DMS53 treated with DMSO at 0.1 percent for 48 hours (cell line): ENCODE measurements around the gene CATSPER1.

ENCODE experiments used
- DNase-seq: peaks from one replicate; lab custom pipeline; 2025; ENCODE audit not compliant: unreplicated experiment; lab: John Stamatoyannopoulos, UW

Gene CATSPER1

DNA sequence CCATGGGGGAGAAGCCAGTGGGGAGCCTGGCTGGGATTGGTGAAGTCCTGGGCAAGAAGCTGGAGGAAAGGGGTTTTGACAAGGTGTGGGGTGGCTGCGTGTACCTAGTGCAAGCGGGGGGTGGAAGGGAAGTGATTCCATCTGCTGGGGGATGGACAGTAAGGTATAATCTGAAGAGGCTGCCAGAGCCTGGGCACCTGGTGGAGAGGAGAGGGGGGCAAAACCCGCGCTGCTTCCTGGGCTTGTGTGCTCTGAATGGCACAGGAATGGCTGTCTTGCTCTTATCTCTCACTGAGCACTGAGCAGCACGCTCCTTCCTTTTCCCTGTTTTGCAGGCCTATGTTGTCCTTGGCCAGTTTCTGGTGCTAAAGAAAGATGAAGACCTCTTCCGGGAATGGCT is 23.0 kb downstream of the CATSPER1 start:
- no peak for DNase-seq

DNA sequence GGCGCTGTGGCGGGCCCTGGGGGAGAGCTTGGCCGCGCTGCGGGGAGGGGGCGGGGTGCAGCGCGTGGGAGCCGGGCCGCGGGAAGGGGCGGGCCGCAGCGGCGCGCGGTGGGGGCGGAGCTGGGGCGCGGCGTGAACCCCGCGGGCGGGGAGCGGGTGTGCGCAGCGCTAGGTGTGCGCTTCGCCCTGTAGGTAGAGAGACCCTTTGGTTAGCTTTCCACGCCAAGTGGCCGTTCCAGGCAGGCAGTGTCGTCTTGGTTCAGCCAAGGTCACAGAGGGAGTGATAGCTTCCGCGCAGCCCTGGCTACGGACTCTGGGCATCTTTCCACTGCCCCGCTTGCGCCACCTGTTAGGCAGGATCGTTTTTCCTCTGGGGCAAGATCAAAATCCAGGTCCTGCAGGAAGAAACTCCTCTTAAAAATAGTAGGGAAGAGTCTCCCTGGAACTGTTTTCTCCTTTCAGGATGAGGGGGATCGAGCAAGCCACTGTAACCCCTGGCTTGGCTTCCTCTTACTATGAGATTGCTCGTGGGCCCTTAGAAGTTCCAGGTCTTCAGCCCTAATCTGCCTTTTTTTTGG is 23.5 kb downstream of the CATSPER1 start:
- peak; percentile 34 for DNase-seq

DNA sequence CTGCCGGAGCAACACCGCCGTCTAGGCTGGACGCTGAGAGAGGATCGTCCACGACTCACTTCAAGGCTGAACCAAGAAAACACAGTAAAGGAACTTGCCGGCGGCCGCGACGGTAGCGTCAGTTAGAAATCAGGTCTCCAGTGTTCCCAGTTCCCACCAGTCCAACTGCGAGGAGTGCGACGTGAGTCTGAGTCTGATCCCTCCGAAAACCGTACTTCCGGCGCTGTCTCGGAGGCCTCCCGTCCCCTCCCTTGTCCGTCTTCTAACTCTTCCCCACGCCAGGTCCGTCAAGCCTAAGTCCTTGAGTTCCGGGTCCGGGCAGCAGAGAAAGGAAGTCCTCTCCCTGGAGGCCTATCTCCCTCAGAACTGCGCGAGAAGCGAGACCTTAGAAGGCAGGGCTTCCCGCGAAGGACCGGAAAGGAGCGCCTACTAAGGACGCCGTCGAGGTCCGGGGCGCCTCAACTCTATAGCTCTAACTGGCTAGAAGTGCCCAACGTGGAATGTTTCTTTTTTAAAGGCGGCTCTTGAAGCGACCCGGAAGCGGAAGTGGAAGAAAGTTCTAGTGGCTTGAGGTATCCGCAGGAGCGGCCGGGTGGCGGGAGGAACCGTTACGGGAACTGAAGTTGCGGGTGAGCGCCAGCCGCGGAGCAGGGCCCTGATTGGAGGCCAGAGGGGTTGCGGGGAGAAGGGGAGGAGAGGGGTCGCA is 24.2 kb downstream of the CATSPER1 start, which contains the start of the genes BANF1 and EIF1AD:
BANF1 (plus strand) TSS at position 562 of the 706 bp plus-strand sequence. CDS start 748 bp downstream, outside the sequence.
EIF1AD (minus strand) TSS at position 216 of the 706 bp plus-strand sequence. CDS start 1,768 bp downstream, outside the sequence.
- peak; percentile 98 for DNase-seq

DNA sequence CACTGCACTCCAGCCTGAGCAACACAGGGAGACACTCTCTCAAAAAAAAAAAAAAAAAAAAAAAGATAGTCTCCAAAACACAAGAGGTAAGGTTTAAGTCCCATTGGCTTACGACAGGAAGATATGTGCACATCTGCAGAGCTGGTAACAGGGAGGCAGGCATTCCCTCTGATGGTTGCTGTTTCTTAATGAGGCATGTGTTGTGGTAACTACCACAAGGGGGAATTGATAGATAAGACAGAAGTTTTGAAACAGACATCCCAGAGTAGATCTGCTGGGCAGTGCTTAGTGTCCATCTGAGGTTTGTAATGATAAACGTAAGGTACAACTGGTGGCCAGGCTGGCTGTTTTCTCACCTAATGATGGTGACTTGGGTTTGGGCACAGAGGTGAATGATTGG is 29.0 kb downstream of the CATSPER1 start:
- DNase-seq, result no peak

DNA sequence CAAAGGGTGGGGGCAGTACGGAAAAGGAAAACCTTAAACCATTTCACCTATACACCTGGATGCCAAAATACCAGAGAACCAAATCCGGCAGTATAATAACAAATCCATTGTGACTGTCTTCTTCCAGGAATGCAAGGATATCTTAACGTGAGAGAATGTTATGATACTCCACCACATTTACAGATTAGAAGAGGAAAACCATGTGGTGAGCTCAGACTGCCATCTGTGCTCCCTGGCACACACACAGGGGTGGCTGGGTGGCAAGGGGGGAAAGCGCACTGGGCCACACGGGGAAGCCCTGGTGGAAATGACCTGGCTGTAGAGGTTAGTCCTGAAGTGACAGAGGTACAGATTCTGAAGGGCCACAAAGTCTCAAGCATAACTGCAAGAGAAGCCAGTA is 34.2 kb downstream of the CATSPER1 start:
- DNase-seq, result no peak

DNA sequence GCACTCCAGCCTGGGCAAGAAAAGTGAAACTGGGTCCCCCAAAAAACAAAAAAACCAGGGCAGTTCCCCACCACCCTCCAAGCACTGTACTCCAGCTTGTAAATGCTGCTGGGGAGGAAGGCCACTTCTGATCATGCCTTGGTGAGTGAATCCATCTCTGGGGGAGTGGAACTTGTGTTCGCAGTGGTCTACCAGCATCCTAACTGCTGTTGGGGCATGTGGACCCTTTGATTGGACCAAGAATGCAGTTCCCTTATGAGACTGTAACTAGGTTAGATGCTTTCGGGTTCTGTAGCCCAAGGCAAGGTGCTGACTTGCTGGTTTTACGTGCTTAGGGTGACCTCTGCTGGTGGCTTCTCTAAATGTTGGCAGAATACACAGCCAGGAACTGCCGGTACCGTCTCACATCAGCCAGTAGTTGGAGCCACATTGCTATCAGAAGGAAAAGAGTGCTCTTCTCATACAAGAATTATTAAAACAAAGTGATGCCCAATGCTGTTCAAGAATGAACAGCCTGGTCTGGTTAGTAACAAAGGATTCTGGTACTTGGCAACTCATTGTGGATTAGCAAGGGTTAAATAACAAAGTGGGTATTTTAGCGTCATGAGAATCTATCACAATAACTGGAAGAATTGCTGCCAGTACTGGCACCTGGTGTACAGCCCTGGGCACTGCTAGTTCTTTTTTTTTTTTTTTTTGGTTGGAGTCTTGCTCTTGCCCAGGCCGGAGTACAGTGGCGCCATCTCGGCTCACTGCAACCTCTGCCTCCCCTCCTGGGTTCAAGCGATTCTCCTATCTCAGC is 37.3 kb downstream of the CATSPER1 start:
- peak; percentile 91 for DNase-seq

DNA sequence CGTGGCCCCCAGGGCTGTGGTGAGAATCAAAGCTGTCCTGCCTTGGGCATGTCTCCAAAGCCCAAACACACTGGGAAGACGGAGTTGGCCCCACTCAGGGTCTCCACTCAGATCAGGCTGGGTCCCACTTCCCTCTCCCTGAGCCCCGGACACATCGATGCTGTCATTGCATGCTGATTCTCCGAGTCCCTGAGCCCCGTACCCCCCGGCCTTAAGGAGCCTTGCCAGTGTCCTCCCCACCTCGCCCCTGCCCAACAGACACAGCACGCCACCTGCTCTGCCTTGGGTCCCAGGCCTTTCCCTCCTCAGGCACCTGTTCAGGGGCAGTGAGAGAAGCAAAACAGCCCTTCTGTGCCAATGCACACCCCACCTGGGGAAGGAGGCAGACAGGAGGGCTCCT is 38.9 kb downstream of the CATSPER1 start:
- DNase-seq, result no peak

DNA sequence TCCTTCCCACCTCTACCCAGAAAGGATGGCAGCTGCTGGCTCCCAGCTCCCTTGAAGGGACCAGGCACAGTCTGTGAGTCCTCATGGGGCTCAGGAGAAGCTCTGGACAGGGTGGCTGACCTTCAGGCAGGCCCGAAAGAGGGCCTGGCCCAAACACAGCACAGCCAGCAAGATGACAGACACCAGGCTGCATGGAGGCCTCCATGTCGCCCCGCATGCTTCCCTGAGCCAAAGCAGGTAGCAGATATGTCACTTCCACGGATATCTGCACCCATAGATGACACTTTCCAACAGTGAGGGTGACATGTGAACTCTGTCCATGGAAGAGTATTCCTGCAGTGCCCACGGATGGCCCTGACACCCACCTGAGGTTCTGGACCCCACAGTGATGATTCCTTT is 42.7 kb downstream of the CATSPER1 start:
- no peak for DNase-seq

DNA sequence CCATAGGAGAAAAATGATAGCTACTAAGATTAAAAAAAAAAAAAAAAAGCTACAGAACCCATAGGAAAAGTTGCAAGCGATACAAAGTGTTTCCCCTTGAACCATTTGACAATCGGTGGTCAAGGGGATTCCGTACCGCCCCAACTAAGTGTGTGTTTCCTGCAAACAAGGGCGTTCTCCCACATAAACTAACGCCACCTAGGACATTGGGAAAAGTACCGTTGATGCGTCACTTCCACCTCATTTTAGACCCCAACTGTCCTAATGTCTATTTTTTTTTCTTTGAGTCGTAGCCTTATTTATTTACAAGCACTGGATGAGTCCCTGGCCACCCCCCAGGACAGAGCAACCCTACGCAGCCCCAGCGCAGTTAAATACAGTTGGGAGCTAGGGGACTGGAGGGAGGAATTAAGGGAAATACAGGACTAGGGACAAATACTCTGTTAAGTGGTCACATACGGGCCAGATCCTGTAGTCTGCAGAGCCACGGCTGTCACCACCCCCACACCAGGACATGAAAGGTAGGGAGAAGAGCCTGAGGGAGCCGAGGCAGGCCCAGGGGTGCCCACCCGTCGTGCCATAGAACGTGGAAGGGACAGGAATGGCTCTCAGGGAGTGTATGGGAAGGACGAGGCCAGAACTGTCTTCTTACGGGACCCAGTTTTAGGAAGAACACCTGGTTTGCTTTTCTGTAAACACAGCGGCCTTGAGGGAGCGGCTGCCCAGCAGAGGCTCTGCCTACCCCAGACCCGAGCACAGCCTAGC is 43.3 kb downstream of the CATSPER1 start:
- no peak for DNase-seq

DNA sequence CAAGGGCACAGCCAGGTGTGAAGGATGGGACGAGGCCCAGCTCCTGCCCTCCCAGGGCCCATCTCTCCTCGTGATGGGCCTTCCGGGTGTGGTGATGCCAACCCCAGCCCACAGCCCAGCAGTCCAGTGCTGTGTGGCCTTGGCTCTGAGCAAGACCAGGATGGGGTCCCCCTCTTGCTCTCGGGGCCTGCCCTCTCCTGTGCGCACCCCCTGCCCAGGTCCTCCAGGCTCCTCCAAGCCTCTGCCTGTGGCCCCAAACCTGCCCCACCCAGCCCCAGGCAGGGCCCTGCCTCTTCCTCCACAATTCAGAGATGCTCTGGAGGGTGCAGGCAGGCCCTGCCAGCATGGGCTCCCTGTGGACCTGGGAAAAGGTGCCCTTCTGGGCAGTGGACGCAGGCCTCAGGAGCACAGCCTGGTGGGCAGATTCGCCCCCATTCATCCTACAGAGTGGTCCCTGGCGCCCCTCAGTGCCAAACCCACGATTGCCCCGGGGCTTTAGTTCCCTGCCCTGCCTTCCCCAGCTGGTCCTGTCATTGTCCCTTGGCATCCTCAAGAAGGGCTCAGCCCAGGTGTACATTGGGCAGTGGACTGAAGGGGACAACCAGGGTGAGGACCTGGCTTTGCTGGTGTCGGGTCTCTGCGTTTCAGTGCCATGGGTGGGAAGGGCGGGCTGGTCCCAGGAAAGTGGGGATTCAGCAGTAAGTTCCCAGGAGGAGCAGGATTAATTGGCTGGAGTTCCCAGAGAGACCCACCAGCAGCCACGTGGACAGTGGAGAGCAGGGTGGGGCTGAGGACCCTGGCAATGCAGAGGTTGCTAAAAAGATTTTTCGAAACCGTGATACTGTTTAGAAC is 44.1 kb downstream of the CATSPER1 start:
- DNase-seq, result no peak

DNA sequence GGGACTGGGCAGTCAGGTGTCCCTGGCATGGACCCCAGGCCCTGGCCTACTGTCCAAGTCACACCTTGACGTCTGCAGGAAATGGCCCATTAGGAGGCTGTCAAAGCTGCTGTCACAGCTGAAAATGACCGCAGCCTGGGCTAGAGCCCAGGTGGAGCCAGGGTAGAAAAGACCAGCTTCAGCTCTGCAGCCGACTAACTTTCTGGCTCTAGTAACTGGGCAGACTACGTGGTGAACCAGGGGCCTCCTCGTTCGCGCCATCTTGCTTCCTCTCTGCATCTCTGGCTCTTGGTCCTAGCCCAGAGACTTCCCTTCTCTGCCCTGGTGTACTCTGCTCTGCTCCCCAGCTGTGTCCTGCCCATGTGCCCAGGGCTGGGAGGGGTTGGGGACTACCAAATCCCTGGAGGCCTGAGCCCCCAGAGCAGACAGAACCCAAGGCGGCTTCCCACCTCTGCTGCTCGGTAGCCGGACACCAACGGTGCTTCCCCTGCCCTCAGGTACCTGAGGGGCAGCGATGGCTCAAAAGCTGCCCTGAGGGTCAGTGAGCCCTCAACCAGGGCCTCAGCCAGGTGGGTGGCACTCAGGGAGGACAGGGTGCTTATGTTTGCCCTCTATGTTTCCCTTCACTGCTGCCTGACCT is 45.1 kb downstream of the CATSPER1 start:
- DNase-seq, result no peak

DNA sequence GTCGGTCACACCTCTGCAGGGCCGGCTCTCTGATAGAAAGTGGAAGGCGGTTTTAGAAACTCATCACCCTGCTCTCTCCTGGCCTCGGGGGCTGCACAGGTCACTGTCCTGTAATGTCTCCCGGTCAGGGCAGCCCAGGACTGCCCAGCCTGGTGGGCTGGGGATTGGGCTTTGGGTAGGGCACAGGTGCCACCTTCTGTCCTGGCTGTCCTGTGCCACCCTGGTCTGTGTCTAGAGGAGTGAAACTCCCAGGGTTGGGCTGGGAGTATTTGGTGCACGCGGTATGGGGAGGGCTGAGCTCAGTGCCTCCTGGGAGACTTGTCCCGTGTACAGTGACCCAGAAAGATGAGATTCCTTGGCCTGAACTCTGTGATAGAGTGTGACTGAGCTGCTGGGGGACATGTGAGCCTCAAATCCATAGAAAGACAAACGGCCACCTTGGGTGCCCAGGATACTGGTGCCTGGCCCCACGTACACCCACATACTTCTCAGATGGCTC is 47.0 kb downstream of the CATSPER1 start:
- no peak for DNase-seq

DNA sequence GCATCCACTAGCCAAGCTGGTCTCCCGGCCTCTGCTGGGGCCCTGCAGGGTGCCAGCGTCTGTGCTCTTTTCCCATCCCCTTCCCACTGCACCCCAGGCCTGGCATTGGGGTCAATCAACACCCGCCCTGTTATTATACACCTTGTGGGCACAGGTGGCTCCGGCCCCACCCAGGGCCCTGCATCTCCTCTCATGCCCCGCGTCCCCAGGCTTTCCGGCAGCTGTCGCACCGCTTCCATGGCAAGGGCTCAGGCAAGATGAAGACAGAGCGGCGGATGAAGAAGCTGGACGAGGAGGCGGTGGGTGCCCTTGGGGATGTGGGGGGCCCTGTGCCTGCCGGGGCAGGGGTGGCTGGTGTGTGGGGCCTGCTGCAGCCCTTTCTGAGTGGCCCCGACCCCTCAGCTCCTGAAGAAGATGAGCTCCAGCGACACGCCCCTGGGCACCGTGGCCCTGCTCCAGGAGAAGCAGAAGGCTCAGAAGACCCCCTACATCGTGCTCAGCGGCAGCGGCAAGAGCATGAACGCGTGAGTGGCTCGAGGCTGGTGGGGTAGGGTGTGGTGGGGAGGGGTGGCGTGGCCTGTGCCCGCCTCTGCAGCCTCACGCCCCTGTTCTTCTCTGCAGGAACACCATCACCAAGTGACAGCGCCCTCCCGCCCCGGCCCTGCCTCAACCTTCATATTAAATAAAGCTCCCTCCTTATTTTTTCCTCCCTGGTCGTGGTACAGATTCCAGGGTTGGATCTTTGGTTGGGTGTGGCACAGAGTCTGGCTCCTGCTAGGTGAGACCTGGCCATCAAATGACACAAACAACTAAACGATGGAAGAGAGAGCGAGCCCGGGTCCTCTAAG is 47.7 kb downstream of the CATSPER1 start:
- no peak for DNase-seq

DNA sequence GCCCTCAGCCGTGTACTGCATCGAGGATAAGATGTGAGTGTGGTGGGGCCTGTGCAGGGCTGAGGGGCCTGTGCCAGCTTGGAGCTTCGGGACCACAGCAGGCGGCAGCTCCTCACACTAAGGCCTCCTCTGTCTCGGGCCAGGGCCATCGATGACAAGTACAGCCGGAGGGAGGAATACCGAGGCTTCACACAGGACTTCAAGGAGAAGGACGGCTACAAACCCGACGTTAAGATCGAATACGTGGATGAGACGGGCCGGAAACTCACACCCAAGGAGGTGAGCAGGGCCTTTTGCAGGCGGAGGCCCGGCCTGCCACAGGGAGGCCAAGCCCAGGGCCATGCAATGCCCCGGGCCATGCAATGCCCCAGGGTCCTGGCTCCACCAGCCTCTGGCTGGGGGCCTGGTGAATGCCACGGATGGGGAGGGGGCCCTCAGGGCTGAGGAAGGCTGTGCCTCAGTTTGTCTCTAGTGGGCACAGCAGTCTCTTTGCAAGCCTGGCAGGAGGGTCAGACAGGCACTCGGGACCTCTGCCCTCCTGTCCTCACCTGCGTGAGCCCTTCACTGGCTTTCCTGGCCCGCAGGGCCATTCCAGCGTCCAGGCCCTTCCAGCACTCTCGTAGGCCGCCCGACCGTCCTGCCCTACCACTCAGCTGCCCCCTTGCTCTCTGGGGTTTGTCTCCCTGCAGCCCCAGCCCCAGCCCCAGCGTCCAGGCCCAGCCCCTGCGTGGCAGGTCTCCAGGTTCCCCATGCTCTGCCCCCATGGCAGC is 48.5 kb downstream of the CATSPER1 start:
- no peak for DNase-seq

DNA sequence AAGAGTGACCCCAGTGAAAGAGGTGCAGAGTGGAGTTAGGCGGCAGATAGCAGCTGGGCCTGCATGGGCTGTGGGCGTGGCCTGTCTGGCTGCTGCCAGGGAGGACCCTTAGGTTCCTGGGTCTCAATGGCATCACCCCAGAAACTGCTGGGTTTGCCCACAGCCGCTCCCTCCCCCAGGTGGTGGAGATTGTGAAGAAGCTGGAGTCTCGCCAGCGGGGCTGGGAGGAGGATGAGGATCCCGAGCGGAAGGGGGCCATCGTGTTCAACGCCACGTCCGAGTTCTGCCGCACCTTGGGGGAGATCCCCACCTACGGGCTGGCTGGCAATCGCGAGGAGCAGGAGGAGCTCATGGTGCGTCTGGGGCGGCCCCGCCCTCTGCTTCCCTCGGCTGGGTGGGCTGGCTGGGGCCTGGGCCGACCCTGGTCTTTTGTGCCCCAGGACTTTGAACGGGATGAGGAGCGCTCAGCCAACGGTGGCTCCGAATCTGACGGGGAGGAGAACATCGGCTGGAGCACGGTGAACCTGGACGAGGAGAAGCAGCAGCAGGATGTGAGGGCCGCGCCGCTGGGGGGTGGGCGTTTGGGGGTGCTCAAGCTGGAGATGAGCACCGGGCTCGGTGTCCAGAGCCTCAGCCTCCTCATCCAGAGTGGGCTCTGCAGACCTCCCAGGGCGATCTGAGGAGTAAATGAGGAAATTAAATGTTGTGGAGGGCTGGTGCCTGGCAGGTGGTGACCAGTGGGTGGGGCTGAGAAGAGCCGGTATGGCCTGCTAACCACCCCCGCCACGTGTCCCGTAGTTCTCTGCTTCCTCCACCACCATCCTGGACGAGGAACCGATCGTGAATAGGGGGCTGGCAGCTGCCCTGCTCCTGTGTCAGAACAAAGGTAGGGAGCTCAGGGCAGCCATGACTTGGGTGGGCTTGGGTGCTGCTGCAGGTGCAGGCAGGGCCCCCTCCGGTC is 49.8 kb downstream of the CATSPER1 start:
- no peak for DNase-seq

DNA sequence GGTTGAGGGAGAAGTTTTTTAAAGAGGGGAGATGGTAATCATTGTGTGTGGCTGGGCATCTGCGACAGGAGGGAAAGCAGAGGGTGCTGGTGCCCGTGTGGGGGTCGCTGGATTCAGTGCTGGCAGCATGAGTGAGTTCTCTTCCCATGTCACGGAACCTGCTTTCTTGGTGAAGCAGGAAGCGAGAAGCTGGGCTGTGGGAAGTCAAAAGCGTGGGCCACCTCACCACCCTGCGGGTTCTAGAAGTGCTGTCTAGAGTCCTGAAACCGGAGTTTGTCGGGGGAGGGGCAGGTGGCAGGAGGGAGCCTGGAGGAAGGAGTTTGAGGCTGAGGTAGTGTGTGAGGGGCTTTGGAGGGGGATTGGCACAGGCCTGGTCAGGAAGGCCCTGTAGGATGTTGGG is 50.5 kb downstream of the CATSPER1 start:
- no peak for DNase-seq
